ENCODE measurements around the gene CTNS. TPM values are rescaled to one million over a fixed set of nuclear protein-coding genes. Genes with fewer than 3 reads are reported as not detected.
A peak's percentile ranks its signal among the peaks of the same experiment; 100 is the strongest.

CTNS gene
- total RNA-seq, 1 donor from 2014 or later, result 47.9 TPM

GRCh38 chr17:3668279-3669084, 31.9 kb downstream of the CTNS start, which contains the start of the genes EMC6 and TAX1BP3:
TSS of gene EMC6 (plus strand) at chr17:3668812. CDS start at chr17:3669147, 335 bp downstream.
TSS of gene TAX1BP3 (minus strand) at chr17:3668578. CDS start at chr17:3668526, 52 bp downstream.
- H3K27ac Mint-ChIP-seq, result peak within 1 kb of the TSS; percentile 92
- DNase-seq (ENCODE audit: low spot score), result peak; percentile 99
- H3K4me3 Mint-ChIP-seq (ENCODE audit: low read depth), result peak within 1 kb of the TSS; percentile 96
- peaks cover 15% of the 10 kb centered on the region for H3K4me1 Mint-ChIP-seq (ENCODE audit: low read depth)
- H3K9me3 Mint-ChIP-seq, result no peaks in the 10 kb centered on the region
- intact Hi-C loops (cut with micrococcal nuclease), result no loop called here
- H3K27me3 Mint-ChIP-seq (ENCODE audit: low read depth), result no peaks in the 10 kb centered on the region
- H3K36me3 Mint-ChIP-seq (ENCODE audit: low read depth), result peaks cover 26% of the 10 kb centered on the region

GRCh38 chr17:3669085-3669347, 32.5 kb downstream of the CTNS start:
- Mint-ChIP-seq H3K36me3 (ENCODE audit: low read depth) (peaks cover 26% of the 10 kb centered on the region), H3K27ac (peak overlapping the region; percentile 92), H3K27me3 (ENCODE audit: low read depth) (no peaks in the 10 kb centered on the region), H3K9me3 (no peaks in the 10 kb centered on the region), H3K4me1 (ENCODE audit: low read depth) (peaks cover 15% of the 10 kb centered on the region), H3K4me3 (ENCODE audit: low read depth) (peak overlapping the region; percentile 96)
- intact Hi-C loops (cut with micrococcal nuclease), result no loop called here
- no peak for DNase-seq (ENCODE audit: low spot score)

GRCh38 chr17:3669548-3669947, 33.0 kb downstream of the CTNS start:
- no peak for DNase-seq (ENCODE audit: low spot score)
- Mint-ChIP-seq H3K4me3 (ENCODE audit: low read depth) (peak overlapping the region; percentile 96), H3K4me1 (ENCODE audit: low read depth) (peaks cover 15% of the 10 kb centered on the region), H3K27me3 (ENCODE audit: low read depth) (no peaks in the 10 kb centered on the region), H3K9me3 (no peaks in the 10 kb centered on the region), H3K27ac (peak overlapping the region; percentile 92), H3K36me3 (ENCODE audit: low read depth) (peaks cover 26% of the 10 kb centered on the region)
- intact Hi-C loops (cut with micrococcal nuclease), result no loop called here

GRCh38 chr17:3672571-3672970, 36.0 kb downstream of the CTNS start:
- Mint-ChIP-seq H3K36me3 (ENCODE audit: low read depth) (peaks cover 35% of the 10 kb centered on the region), H3K4me1 (ENCODE audit: low read depth) (peaks cover 6% of the 10 kb centered on the region), H3K9me3 (no peaks in the 10 kb centered on the region), H3K27ac (no peak overlapping the region), H3K4me3 (ENCODE audit: low read depth) (no peak overlapping the region), H3K27me3 (ENCODE audit: low read depth) (no peaks in the 10 kb centered on the region)
- intact Hi-C loops (cut with micrococcal nuclease), result no loop called here
- DNase-seq (ENCODE audit: low spot score), result no peak

GRCh38 chr17:3675886-3676285, 39.3 kb downstream of the CTNS start:
- H3K27me3 Mint-ChIP-seq (ENCODE audit: low read depth), result no peaks in the 10 kb centered on the region
- H3K4me1 Mint-ChIP-seq (ENCODE audit: low read depth), result no peaks in the 10 kb centered on the region
- peaks cover 38% of the 10 kb centered on the region for H3K36me3 Mint-ChIP-seq (ENCODE audit: low read depth)
- DNase-seq (ENCODE audit: low spot score), result no peak
- no peak overlapping the region for H3K27ac Mint-ChIP-seq
- intact Hi-C loops (cut with micrococcal nuclease), result no loop called here
- no peaks in the 10 kb centered on the region for H3K9me3 Mint-ChIP-seq
- H3K4me3 Mint-ChIP-seq (ENCODE audit: low read depth), result no peak overlapping the region

- DNase-seq (ENCODE audit: low spot score), result no peak
- H3K36me3 Mint-ChIP-seq (ENCODE audit: low read depth), result peaks cover 46% of the 10 kb centered on the region
- H3K27ac Mint-ChIP-seq, result no peak overlapping the region
- no peaks in the 10 kb centered on the region for H3K27me3 Mint-ChIP-seq (ENCODE audit: low read depth)
- no peak overlapping the region for H3K4me3 Mint-ChIP-seq (ENCODE audit: low read depth)
- H3K9me3 Mint-ChIP-seq, result no peaks in the 10 kb centered on the region
- H3K4me1 Mint-ChIP-seq (ENCODE audit: low read depth), result peaks cover 6% of the 10 kb centered on the region
- intact Hi-C loops (cut with micrococcal nuclease), result no loop called here
Measured at GRCh38 chr17:3678095-3678820, 41.7 kb downstream of the CTNS start.

- no peaks in the 10 kb centered on the region for H3K27me3 Mint-ChIP-seq (ENCODE audit: low read depth)
- peaks cover 6% of the 10 kb centered on the region for H3K4me1 Mint-ChIP-seq (ENCODE audit: low read depth)
- DNase-seq (ENCODE audit: low spot score), result no peak
- H3K27ac Mint-ChIP-seq, result no peak overlapping the region
- H3K4me3 Mint-ChIP-seq (ENCODE audit: low read depth), result no peak overlapping the region
- peaks cover 52% of the 10 kb centered on the region for H3K36me3 Mint-ChIP-seq (ENCODE audit: low read depth)
- intact Hi-C loops (cut with micrococcal nuclease), result no loop called here
- no peaks in the 10 kb centered on the region for H3K9me3 Mint-ChIP-seq
Measured at GRCh38 chr17:3678821-3679530, 42.4 kb downstream of the CTNS start.

- Mint-ChIP-seq H3K4me1 (ENCODE audit: low read depth) (peaks cover 6% of the 10 kb centered on the region), H3K27me3 (ENCODE audit: low read depth) (no peaks in the 10 kb centered on the region), H3K4me3 (ENCODE audit: low read depth) (no peak overlapping the region), H3K27ac (no peak overlapping the region), H3K36me3 (ENCODE audit: low read depth) (peaks cover 56% of the 10 kb centered on the region), H3K9me3 (no peaks in the 10 kb centered on the region)
- intact Hi-C loops (cut with micrococcal nuclease), result loop anchor here (5.0 kb wide), 1 partner anchor 43 kb away; the partner anchor contains the start of gene HASPIN
- DNase-seq (ENCODE audit: low spot score), result no peak
Measured at GRCh38 chr17:3679531-3680126, 43.1 kb downstream of the CTNS start.

GRCh38 chr17:3681057-3681456, 44.5 kb downstream of the CTNS start:
- Mint-ChIP-seq H3K4me3 (ENCODE audit: low read depth) (no peak overlapping the region), H3K9me3 (no peaks in the 10 kb centered on the region), H3K27ac (no peak overlapping the region), H3K27me3 (ENCODE audit: low read depth) (no peaks in the 10 kb centered on the region), H3K36me3 (ENCODE audit: low read depth) (peaks cover 57% of the 10 kb centered on the region), H3K4me1 (ENCODE audit: low read depth) (peaks cover 6% of the 10 kb centered on the region)
- DNase-seq (ENCODE audit: low spot score), result no peak
- intact Hi-C loops (cut with micrococcal nuclease), result loop anchor here (5.0 kb wide), 1 partner anchor 41 kb away; the partner anchor contains the start of gene HASPIN

- DNase-seq (ENCODE audit: low spot score), result no peak
- H3K9me3 Mint-ChIP-seq, result no peaks in the 10 kb centered on the region
- intact Hi-C loops (cut with micrococcal nuclease), result loop anchor here (5.0 kb wide), 1 partner anchor 41 kb away; the partner anchor contains the start of gene HASPIN
- no peaks in the 10 kb centered on the region for H3K27me3 Mint-ChIP-seq (ENCODE audit: low read depth)
- H3K4me1 Mint-ChIP-seq (ENCODE audit: low read depth), result peaks cover 6% of the 10 kb centered on the region
- H3K4me3 Mint-ChIP-seq (ENCODE audit: low read depth), result no peak overlapping the region
- H3K36me3 Mint-ChIP-seq (ENCODE audit: low read depth), result peaks cover 54% of the 10 kb centered on the region
- H3K27ac Mint-ChIP-seq, result no peak overlapping the region
Measured at GRCh38 chr17:3681565-3681964, 45.0 kb downstream of the CTNS start.

GRCh38 chr17:3682033-3682432, 45.5 kb downstream of the CTNS start:
- Mint-ChIP-seq H3K27me3 (ENCODE audit: low read depth) (no peaks in the 10 kb centered on the region), H3K4me1 (ENCODE audit: low read depth) (peaks cover 6% of the 10 kb centered on the region), H3K27ac (no peak overlapping the region), H3K4me3 (ENCODE audit: low read depth) (no peak overlapping the region), H3K9me3 (no peaks in the 10 kb centered on the region), H3K36me3 (ENCODE audit: low read depth) (peaks cover 54% of the 10 kb centered on the region)
- no peak for DNase-seq (ENCODE audit: low spot score)
- intact Hi-C loops (cut with micrococcal nuclease), result loop anchor here (2.0 to 5.0 kb wide), 2 partner anchors 40 to 145 kb away; partner anchors contain the start of gene HASPIN

GRCh38 chr17:3683054-3683511, 46.5 kb downstream of the CTNS start:
- peak; percentile 43 for DNase-seq (ENCODE audit: low spot score)
- Mint-ChIP-seq H3K9me3 (no peaks in the 10 kb centered on the region), H3K36me3 (ENCODE audit: low read depth) (peaks cover 45% of the 10 kb centered on the region), H3K27ac (peak overlapping the region; percentile 49), H3K4me1 (ENCODE audit: low read depth) (peaks cover 6% of the 10 kb centered on the region), H3K4me3 (ENCODE audit: low read depth) (no peak overlapping the region), H3K27me3 (ENCODE audit: low read depth) (no peaks in the 10 kb centered on the region)
- intact Hi-C loops (cut with micrococcal nuclease), result loop anchor here (2.0 to 5.0 kb wide), 2 partner anchors 39 to 144 kb away; partner anchors contain the start of gene HASPIN

Data from activated T-helper 2 cell treated with anti-CD3 and anti-CD28 coated beads, Interferon-gamma antibody, Interleukin-2, Interleukin-4, amounts not matched to agents 10 μg/mL and 5 μg/mL and 100 μg/mL, durations not matched to agents 14 hours and 24 hours and 36 hours (primary cell).